Endothelial cell of umbilical vein (primary cell): Measurements from ENCODE around the gene EXD2. TPM values are rescaled to one million over a fixed set of nuclear protein-coding genes. Genes with fewer than 3 reads are reported as not detected.

ENCODE experiments used
- BruUV-seq: library from RNA; stranded (reverse); fragments of 400-500 nt; replicated peaks from 2 replicates; lab custom pipeline; 2021; lab: Mats Ljungman, UMichigan
- CTCF ChIA-PET: fragments of 300-600, 350-600 bp; sonication (Branson Sonifier 250); formaldehyde crosslinking; loops from one replicate; lab custom pipeline; 2021; ENCODE audit warnings: antibody characterized with exemption, inconsistent platforms; lab: Charles Lee
- POLR2A ChIA-PET: fragments of 300-600, 350-600 bp; sonication (Branson Sonifier 250); formaldehyde crosslinking; loops from one replicate; lab custom pipeline; 2021; ENCODE audit warnings: antibody characterized with exemption, inconsistent platforms; lab: Charles Lee
- DNase-seq: peaks from one replicate; pipeline ENCODE4 v3.0.0-alpha.2; 2011; ENCODE audit warnings: low read depth, low spot score
- FAIRE-seq: peaks from 2 replicates; lab custom pipeline; 2011; peaks lifted over from hg19 to GRCh38; lab: Jason Lieb, UNC
- H2AFZ ChIP-seq: 2 replicates; pipeline ENCODE4 v1.6.0; 2012; ENCODE audit warnings: low read depth, low read length, control low read depth, inconsistent platforms
- H3K27ac ChIP-seq: 2 replicates; pipeline ENCODE4 v1.5.1; 2011; ENCODE audit warnings: low read depth, mild to moderate bottlenecking, control low read depth, low read length, moderate library complexity; ENCODE audit not compliant: insufficient read depth
- H3K27me3 ChIP-seq, 2 experiments: 2 replicates each; pipeline versions ENCODE4 v1.6.0 to v1.6.1; 2011; ENCODE audit warnings: low read length in 2 of 2, mixed read lengths in 1 of 2; ENCODE audit not compliant: control insufficient read depth in 2 of 2, insufficient read depth in 2 of 2
- H3K36me3 ChIP-seq, 2 experiments: 2 replicates in 1 of 2; 3 replicates in 1 of 2; pipeline ENCODE4 v1.5.1; 2011; ENCODE audit warnings: low read length in 2 of 2, mild to moderate bottlenecking in 1 of 2, moderate library complexity in 1 of 2; ENCODE audit not compliant: control insufficient read depth in 2 of 2, insufficient read depth in 2 of 2; ENCODE audit errors: extremely low read depth in 1 of 2
- H3K4me1 ChIP-seq: 3 replicates; pipeline ENCODE4 v1.5.1; 2011; ENCODE audit warnings: mild to moderate bottlenecking, low read length; ENCODE audit not compliant: control insufficient read depth, insufficient read depth; ENCODE audit errors: extremely low read depth
- H3K4me2 ChIP-seq: 2 replicates; pipeline ENCODE4 v1.6.1; 2011; ENCODE audit warnings: low read length, control low read depth, mixed read lengths; ENCODE audit not compliant: insufficient read depth
- H3K4me3 ChIP-seq, 3 experiments: fragments of 200-600 bp in 1 of 3; sonication (generic), shearing (Covaris generic) in 1 of 3; replicated peaks in 1 of 3; 2 replicates each; pipeline ENCODE4 v1.5.1; 2011 to 2016; ENCODE audit warnings: control low read depth in 3 of 3, low read length in 3 of 3, mild to moderate bottlenecking in 2 of 3, inconsistent platforms in 1 of 3, low read depth in 1 of 3, moderate library complexity in 1 of 3; ENCODE audit not compliant: insufficient read depth in 1 of 3
- H3K79me2 ChIP-seq: 2 replicates; pipeline ENCODE4 v1.6.0; 2012; ENCODE audit warnings: low read length, inconsistent platforms; ENCODE audit not compliant: control insufficient read depth, insufficient read depth
- H3K9ac ChIP-seq: replicated peaks from 2 replicates; pipeline ENCODE3; 2011; ENCODE audit warnings: low read length, control low read depth; ENCODE audit not compliant: insufficient read depth; ENCODE audit errors: extremely low read depth
- H3K9me1 ChIP-seq: replicated peaks from 3 replicates; pipeline ENCODE4 v1.6.0; 2011; ENCODE audit warnings: mild to moderate bottlenecking, low read length; ENCODE audit not compliant: control insufficient read depth, insufficient read depth; ENCODE audit errors: extremely low read depth
- H3K9me3 ChIP-seq: replicated peaks from 2 replicates; pipeline ENCODE4 v1.5.1; 2012; ENCODE audit warnings: low read length, inconsistent platforms; ENCODE audit not compliant: control insufficient read depth, insufficient read depth
- H4K20me1 ChIP-seq: replicated peaks from 2 replicates; pipeline ENCODE3; 2011; ENCODE audit warnings: mild to moderate bottlenecking, low read length; ENCODE audit not compliant: control insufficient read depth, insufficient read depth; ENCODE audit errors: extremely low read depth
- CTCF ChIP-seq, 2 donors: IDR thresholded peaks; 1 replicate in 1 of 2; 2 replicates in 1 of 2; pipeline ENCODE4 v1.5.1; 2011; ENCODE audit warnings: low read length in 2 of 2, mild to moderate bottlenecking in 2 of 2, moderate library complexity in 2 of 2, control low read depth in 1 of 2, inconsistent platforms in 1 of 2, low read depth in 1 of 2; ENCODE audit not compliant: insufficient read depth in 1 of 2; ENCODE audit errors: extremely low read depth in 1 of 2
- EZH2 ChIP-seq: IDR thresholded peaks from 2 replicates; pipeline ENCODE4 v1.6.1; 2012; ENCODE audit warnings: borderline replicate concordance, low read depth, mild to moderate bottlenecking, moderate library complexity, low read length, inconsistent platforms; ENCODE audit not compliant: severe bottlenecking
- FOS ChIP-seq: IDR thresholded peaks from 2 replicates; pipeline ENCODE4 v1.6.1; 2011; ENCODE audit warnings: mild to moderate bottlenecking, low read length, moderate library complexity, borderline replicate concordance; ENCODE audit not compliant: insufficient read depth
- GATA2 ChIP-seq: IDR thresholded peaks from 2 replicates; pipeline ENCODE4 v1.7.0; 2011; ENCODE audit warnings: low read depth, mild to moderate bottlenecking, moderate library complexity, mixed read lengths, low read length; ENCODE audit not compliant: insufficient read length, insufficient read depth
- JUN ChIP-seq: IDR thresholded peaks from 2 replicates; pipeline ENCODE4 v1.6.1; 2011; ENCODE audit warnings: borderline replicate concordance, low read depth; ENCODE audit not compliant: insufficient read length, insufficient read depth
- MAX ChIP-seq: IDR thresholded peaks from 2 replicates; pipeline ENCODE4 v1.6.1; 2011; ENCODE audit not compliant: insufficient read depth, insufficient read length
- MYC ChIP-seq: IDR thresholded peaks from one replicate; pipeline ENCODE4 v1.6.1; 2011; ENCODE audit warnings: mild to moderate bottlenecking, low read depth, low read length
- POLR2AphosphoS5 ChIP-seq: IDR thresholded peaks from 2 replicates; pipeline ENCODE4 v1.6.1; 2012; ENCODE audit warnings: low read depth, mild to moderate bottlenecking, control low read depth, low read length, moderate library complexity; ENCODE audit not compliant: insufficient read depth
- dilution Hi-C: fragments of 300-500 bp; cut with MboI; formaldehyde crosslinking; loops from one replicate; pipeline ENCODE4 v1.15.0; 2019; ENCODE audit warnings: low sequenced_read_pairs; ENCODE audit not compliant: extremely low pct_ligation_motif_present
- intact Hi-C: fragments of 100-400 bp; cut with micrococcal nuclease; formaldehyde crosslinking; loops from one replicate; pipeline ENCODE4 v1.10.0; 2022
- polyA plus RNA-seq, 4 experiments: library from polyadenylated mRNA; depleted of rRNA in 3 of 4; stranded (reverse) in 3 of 4; unstranded in 1 of 4; fragments of >200 nt; gene quantifications; 2 replicates each; pipeline versions ENCODE4 v1.2.1 to v1.2.3, GENCODE V29; 2011 to 2012; ENCODE audit warnings: missing spikeins in 1 of 4
- total RNA-seq: library from RNA; stranded (reverse); gene quantifications from 2 replicates; pipeline ENCODE4 v1.2.3, GENCODE V29; 2021

Gene EXD2
- total and polyA plus RNA-seq, 2 donors (not counting 3 experiments of a cell fraction or from before 2014, with no cell fraction given) = 11.6 to 22.6 TPM

- H3K27me3 ChIP-seq = no peaks in the 10 kb centered on the region
- no peak overlapping the region for H2AFZ ChIP-seq
- H3K4me3 ChIP-seq = no peak overlapping the region
- ChIA-PET CTCF (interaction anchor here (1.4 kb wide), 1 partner anchor 11 kb away, joined by 5 read pairs; no protein-coding TSS in a partner anchor), POLR2A (no interaction called here)
- DNase-seq (no peak), FAIRE-seq (no peak)
- no peak for TF ChIP-seq POLR2AphosphoS5
- no peak for TF ChIP-seq GATA2
- no peak for TF ChIP-seq CTCF (IDR thresholded peaks at IDR 0.05; ENCODE audit: extremely low read depth in 1 of 2, insufficient read depth in 1 of 2, low read depth in 1 of 2, low read length in 2 of 2)
- no peak for TF ChIP-seq JUN
- TF ChIP-seq MYC = no peak
- TF ChIP-seq EZH2 = no peak
- TF ChIP-seq FOS = no peak
- no peak for TF ChIP-seq MAX
- intact Hi-C loops = no loop called here
- BruUV-seq = no TSS peak
- peaks cover 4% of the 10 kb centered on the region for H3K4me1 ChIP-seq
- no peak overlapping the region for H3K4me2 ChIP-seq
- H3K79me2 ChIP-seq = no peaks in the 10 kb centered on the region
- H3K9me3 ChIP-seq = no peaks in the 10 kb centered on the region
- peaks cover 0 to 7% of the 10 kb centered on the region in 2 experiments for H3K36me3 ChIP-seq
- peaks cover 2% of the 10 kb centered on the region for H3K9me1 ChIP-seq
- no peak overlapping the region for H3K27ac ChIP-seq
- no peak overlapping the region for H3K9ac ChIP-seq
- dilution Hi-C loops = no loop called here
- H4K20me1 ChIP-seq = no peaks in the 10 kb centered on the region
These were observed 40.2 kb downstream of the EXD2 start for GRCh38 chr14:69231486-69231885.
